ENCODE results near the gene MEIKIN. TPM values are rescaled to one million over a fixed set of nuclear protein-coding genes. Genes with fewer than 3 reads are reported as not detected.

MEIKIN gene
- polyA plus RNA-seq, 3 donors, result 0.16 to 1.6 (median 1.6) TPM

GRCh38 chr5:131952301-131952857 is 6.9 kb upstream of the MEIKIN start:
- peaks cover 0 to 2% of the 10 kb centered on the region in 2 donors for H3K27me3 ChIP-seq (ENCODE audit: control insufficient read depth in 2 of 2, insufficient read depth in 2 of 2, low read length in 2 of 2)
- H3K9ac ChIP-seq (ENCODE audit: insufficient read depth, low read length, poor library complexity, severe bottlenecking), result no peak overlapping the region
- no peaks in the 10 kb centered on the region for H3K4me1 ChIP-seq (ENCODE audit: control insufficient read depth in 1 of 2, insufficient read depth in 2 of 2, low read length in 2 of 2)
- no peaks in the 10 kb centered on the region for H3K79me2 ChIP-seq (ENCODE audit: insufficient read depth, low read length)
- Mint-ChIP-seq H3K4me1 (no peaks in the 10 kb centered on the region), H3K27ac (no peak overlapping the region), H3K4me3 (no peak overlapping the region), H3K9me3 (peaks cover 0 to 4% (median 0%) of the 10 kb centered on the region in 7 donors), H3K36me3 (no peaks in the 10 kb centered on the region), H3K27me3 (ENCODE audit: low read depth in 3 of 3) (peaks cover 0 to 4% (median 2%) of the 10 kb centered on the region in 3 donors)
- intact Hi-C loops (cut with micrococcal nuclease), result no loop called here
- H3K4me3 ChIP-seq (replicated peaks in 1 of 3; ENCODE audit: low read depth in 2 of 3, low read length in 3 of 3), result no peak overlapping the region
- no peak overlapping the region for H3K27ac ChIP-seq (ENCODE audit: low read depth in 1 of 2, low read length in 2 of 2)
- no CpG with 5 or more reads among the region's 3 CpGs for whole genome bisulfite sequencing (ENCODE audit: insufficient coverage)
- H2AFZ ChIP-seq (ENCODE audit: insufficient read depth, low read depth, low read length, poor library complexity, severe bottlenecking), result no peak overlapping the region
- no peak for DNase-seq
- H3K9me3 ChIP-seq (replicated peaks in 1 of 2; ENCODE audit: control insufficient read depth in 1 of 2, insufficient read depth in 1 of 2, low read length in 2 of 2), result no peaks in the 10 kb centered on the region
- H3K4me2 ChIP-seq (replicated peaks; ENCODE audit: extremely low read depth, low read length, poor library complexity, severe bottlenecking), result no peak overlapping the region
- no peak for TF ChIP-seq CTCF (IDR thresholded peaks at IDR 0.05)
- no peaks in the 10 kb centered on the region for H3K36me3 ChIP-seq (replicated peaks in 1 of 2; ENCODE audit: control insufficient read depth in 1 of 2, insufficient read depth in 2 of 2, low read length in 2 of 2)
- no peaks in the 10 kb centered on the region for H4K20me1 ChIP-seq (ENCODE audit: insufficient read depth, low read length)

- Mint-ChIP-seq H3K36me3 (peaks cover 2 to 5% of the 10 kb centered on the region in 2 donors), H3K9me3 (peaks cover 0 to 7% (median 2%) of the 10 kb centered on the region in 7 donors), H3K4me1 (peaks cover 5% of the 10 kb centered on the region), H3K27ac (no peak overlapping the region), H3K27me3 (ENCODE audit: low read depth in 3 of 3) (peaks cover 0 to 4% (median 2%) of the 10 kb centered on the region in 3 donors), H3K4me3 (no peak overlapping the region)
- no peak overlapping the region for H3K4me2 ChIP-seq (replicated peaks; ENCODE audit: extremely low read depth, low read length, poor library complexity, severe bottlenecking)
- no peak overlapping the region for H3K9ac ChIP-seq (ENCODE audit: insufficient read depth, low read length, poor library complexity, severe bottlenecking)
- H3K79me2 ChIP-seq (ENCODE audit: insufficient read depth, low read length), result no peaks in the 10 kb centered on the region
- no CpG with 5 or more reads among the region's 1 CpG for WGBS (ENCODE audit: insufficient coverage)
- H4K20me1 ChIP-seq (ENCODE audit: insufficient read depth, low read length), result no peaks in the 10 kb centered on the region
- no peak overlapping the region for H2AFZ ChIP-seq (ENCODE audit: insufficient read depth, low read depth, low read length, poor library complexity, severe bottlenecking)
- DNase-seq, result no peak
- H3K27ac ChIP-seq (ENCODE audit: low read depth in 1 of 2, low read length in 2 of 2), result no peak overlapping the region
- H3K4me3 ChIP-seq (replicated peaks in 1 of 3; ENCODE audit: low read depth in 2 of 3, low read length in 3 of 3), result no peak overlapping the region
- H3K4me1 ChIP-seq (ENCODE audit: control insufficient read depth in 1 of 2, insufficient read depth in 2 of 2, low read length in 2 of 2), result peaks cover 0 to 5% of the 10 kb centered on the region in 2 donors
- peaks cover 0 to 2% of the 10 kb centered on the region in 2 donors for H3K27me3 ChIP-seq (ENCODE audit: control insufficient read depth in 2 of 2, insufficient read depth in 2 of 2, low read length in 2 of 2)
- no peak for TF ChIP-seq CTCF (IDR thresholded peaks at IDR 0.05)
- intact Hi-C loops (cut with micrococcal nuclease), result no loop called here
- no peaks in the 10 kb centered on the region for H3K36me3 ChIP-seq (replicated peaks in 1 of 2; ENCODE audit: control insufficient read depth in 1 of 2, insufficient read depth in 2 of 2, low read length in 2 of 2)
- no peaks in the 10 kb centered on the region for H3K9me3 ChIP-seq (replicated peaks in 1 of 2; ENCODE audit: control insufficient read depth in 1 of 2, insufficient read depth in 1 of 2, low read length in 2 of 2)
Observed at GRCh38 chr5:131950706-131951105, 5.2 kb upstream of the MEIKIN start.
